HEK293T (cell line): ENCODE measurements around the gene ALPG.

Experiments
- ARNT ChIP-seq: fragments of 450-650 bp; IDR thresholded peaks from 2 replicates; pipeline ENCODE4 v1.6.1; 2017; ENCODE audit warnings: mild to moderate bottlenecking
- BHLHE40 ChIP-seq: fragments of 450-650 bp; IDR thresholded peaks from 2 replicates; pipeline ENCODE4 v1.6.1; 2016; ENCODE audit warnings: mild to moderate bottlenecking, moderate library complexity, borderline replicate concordance
- CTBP1 ChIP-seq: fragments of 450-650 bp; IDR thresholded peaks from 2 replicates; pipeline ENCODE4 v1.6.1; 2016; ENCODE audit warnings: borderline replicate concordance
- FOXA1 ChIP-seq: fragments of 450-650 bp; IDR thresholded peaks from 2 replicates; pipeline ENCODE4 v1.6.1; 2016; ENCODE audit warnings: mild to moderate bottlenecking
- FOXK2 ChIP-seq: fragments of 450-650 bp; IDR thresholded peaks from 2 replicates; pipeline ENCODE4 v1.6.1; 2016; ENCODE audit warnings: mild to moderate bottlenecking
- FOXM1 ChIP-seq: fragments of 450-650 bp; IDR thresholded peaks from 2 replicates; pipeline ENCODE4 v1.6.1; 2017; ENCODE audit warnings: mild to moderate bottlenecking, borderline replicate concordance
- HDGF ChIP-seq: fragments of 450-650 bp; IDR thresholded peaks from 2 replicates; pipeline ENCODE4 v1.6.1; 2017; ENCODE audit warnings: antibody characterized with exemption, borderline replicate concordance
- L3MBTL2 ChIP-seq: fragments of 450-650 bp; conservative IDR thresholded peaks from 2 replicates; pipeline ENCODE4 v1.6.1; 2016; ENCODE audit warnings: mild to moderate bottlenecking
- NFRKB ChIP-seq: fragments of 450-650 bp; IDR thresholded peaks from 2 replicates; pipeline ENCODE4 v1.6.1; 2016; ENCODE audit warnings: mild to moderate bottlenecking, moderate library complexity
- SP1 ChIP-seq: fragments of 450-650 bp; IDR thresholded peaks from 2 replicates; pipeline ENCODE4 v1.6.1; 2017
- SUZ12 ChIP-seq: fragments of 450-650 bp; IDR thresholded peaks from 2 replicates; pipeline ENCODE4 v1.6.1; 2016; ENCODE audit warnings: mild to moderate bottlenecking
- TARDBP ChIP-seq: fragments of 450-650 bp; IDR thresholded peaks from 2 replicates; pipeline ENCODE4 v1.6.1; 2016
- ZNF384 ChIP-seq: fragments of 450-650 bp; IDR thresholded peaks from 2 replicates; pipeline ENCODE4 v1.6.1; 2016

DNA sequence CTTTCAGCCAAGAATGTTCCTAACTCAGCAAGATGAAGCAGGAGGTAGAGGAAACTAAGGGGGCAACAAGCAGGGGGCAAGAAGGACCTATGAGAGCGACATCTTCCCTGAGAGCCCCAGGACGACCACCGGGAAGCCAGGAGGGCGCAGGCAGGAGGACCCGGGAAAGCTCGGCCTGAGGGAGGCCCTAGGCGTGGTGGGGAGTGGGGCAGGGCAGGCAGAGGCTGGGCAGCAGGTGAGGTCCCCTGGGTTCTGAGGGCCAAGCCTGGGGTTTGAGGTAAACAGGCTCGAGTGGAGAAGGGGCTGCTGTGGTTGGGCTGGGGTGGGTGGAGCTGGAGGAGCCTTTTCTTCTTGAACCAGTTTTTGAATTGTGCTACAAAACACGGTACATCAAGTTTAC is 48.0 kb downstream of the ALPG start:
- TF ChIP-seq FOXK2 (no peak), FOXA1 (no peak), NFRKB (no peak), SUZ12 (no peak), ARNT (no peak), SP1 (no peak), HDGF (no peak), BHLHE40 (no peak), TARDBP (no peak), L3MBTL2 (no peak), ZNF384 (no peak), FOXM1 (no peak), CTBP1 (no peak)
